PC-3 (cell line): ENCODE measurements around the gene ARFGAP1. TPM values are rescaled to one million over a fixed set of nuclear protein-coding genes. Genes with fewer than 3 reads are reported as not detected.

Experiments
- ATAC-seq: fragments of 200-7000 bp; cut with Tn5 transposase; 2 replicates; pipeline ENCODE4 v1.9.1; 2020; ENCODE audit warnings: mild to moderate bottlenecking, moderate library complexity
- BruUV-seq: library from RNA; stranded (reverse); fragments of 400-500 nt; replicated peaks from 2 replicates; lab custom pipeline; 2021; lab: Mats Ljungman, UMichigan
- CTCF ChIA-PET: fragments of 300-600 bp; sonication (Branson Sonifier 250); formaldehyde crosslinking; loops from one replicate; lab custom pipeline; 2022; ENCODE audit warnings: antibody characterized with exemption; lab: Charles Lee
- POLR2A ChIA-PET: fragments of 300-600 bp; sonication (Branson Sonifier 250); formaldehyde crosslinking; loops from one replicate; lab custom pipeline; 2022; ENCODE audit warnings: antibody characterized with exemption; ENCODE audit not compliant: unreplicated experiment; lab: Charles Lee
- DNase-seq: peaks from one replicate; pipeline ENCODE4 v3.0.0-alpha.2; 2015
- H2AFZ ChIP-seq: fragments of 300-600 bp; sonication (generic); 2 replicates; pipeline ENCODE4 v1.6.0; 2016; ENCODE audit warnings: antibody characterized with exemption, low read length
- H3F3A ChIP-seq: fragments of 300-600 bp; sonication (generic); one replicate; pipeline ENCODE4 v1.6.0; 2017; ENCODE audit warnings: antibody characterized with exemption, low read length, control low read depth, mild to moderate bottlenecking; ENCODE audit not compliant: unreplicated experiment
- H3K27ac ChIP-seq: fragments of 300-600 bp; sonication (generic); 2 replicates; pipeline ENCODE4 v1.5.1; 2016; ENCODE audit warnings: mild to moderate bottlenecking, low read length
- H3K27me3 ChIP-seq: fragments of 300-600 bp; sonication (generic); 2 replicates; pipeline ENCODE4 v1.6.1; 2016; ENCODE audit warnings: low read length, mixed read lengths
- H3K36me3 ChIP-seq: fragments of 300-600 bp; sonication (generic); 2 replicates; pipeline ENCODE4 v1.6.1; 2016; ENCODE audit warnings: low read depth, mixed run types, low read length, mixed read lengths
- H3K4me1 ChIP-seq: fragments of 300-600 bp; sonication (generic); 2 replicates; pipeline ENCODE4 v1.5.1; 2016; ENCODE audit warnings: low read length; ENCODE audit not compliant: insufficient read depth
- H3K4me2 ChIP-seq: fragments of 300-600 bp; sonication (generic); 2 replicates; pipeline ENCODE4 v1.6.0; 2016; ENCODE audit warnings: low read length
- H3K4me3 ChIP-seq: fragments of 300-600 bp; sonication (generic); 2 replicates; pipeline ENCODE4 v1.5.1; 2016; ENCODE audit warnings: mild to moderate bottlenecking, low read length, mixed read lengths
- H3K79me2 ChIP-seq: fragments of 300-600 bp; sonication (generic); 2 replicates; pipeline ENCODE4 v1.6.1; 2017; ENCODE audit warnings: low read length, mixed read lengths
- H3K9ac ChIP-seq: fragments of 300-600 bp; sonication (generic); 2 replicates; pipeline ENCODE4 v1.6.0; 2016; ENCODE audit warnings: mild to moderate bottlenecking, low read length
- H3K9me2 ChIP-seq: fragments of 300-600 bp; sonication (generic); replicated peaks from 2 replicates; pipeline ENCODE4 v1.6.1; 2016; ENCODE audit warnings: mixed run types, low read length, mixed read lengths
- H3K9me3 ChIP-seq: fragments of 300-600 bp; sonication (generic); 2 replicates; pipeline ENCODE4 v1.6.1; 2016; ENCODE audit warnings: low read length, mixed read lengths
- H4K20me1 ChIP-seq: fragments of 300-600 bp; sonication (generic); 2 replicates; pipeline ENCODE4 v1.6.1; 2016; ENCODE audit warnings: low read length, mixed read lengths
- CTCF ChIP-seq: fragments of 300-600 bp; sonication (generic); conservative IDR thresholded peaks from 2 replicates; pipeline ENCODE4 v1.5.1; 2017; ENCODE audit warnings: antibody characterized with exemption, low read depth, mild to moderate bottlenecking, low read length
- EZH2 ChIP-seq: fragments of 300-600 bp; sonication (generic); IDR thresholded peaks from one replicate; pipeline ENCODE4 v1.6.1; 2017; ENCODE audit warnings: antibody characterized with exemption, mild to moderate bottlenecking, low read length; ENCODE audit not compliant: unreplicated experiment
- EZH2phosphoT487 ChIP-seq: fragments of 300-600 bp; sonication (generic); IDR thresholded peaks from 2 replicates; pipeline ENCODE4 v1.6.1; 2018; ENCODE audit warnings: mild to moderate bottlenecking, antibody characterized with exemption, low read length, borderline replicate concordance
- intact Hi-C: fragments of 100-400 bp; cut with micrococcal nuclease; formaldehyde crosslinking; loops from 2 replicates; pipeline ENCODE4 v1.9.0; 2023
- total RNA-seq: library from RNA; depleted of rRNA; stranded (reverse); fragments of >200 nt; gene quantifications from 2 replicates; pipeline ENCODE4 v1.2.3, GENCODE V29; 2014

Gene ARFGAP1
- total RNA-seq, 1 experiment from 2014 or later, result 75.6 TPM

DNA sequence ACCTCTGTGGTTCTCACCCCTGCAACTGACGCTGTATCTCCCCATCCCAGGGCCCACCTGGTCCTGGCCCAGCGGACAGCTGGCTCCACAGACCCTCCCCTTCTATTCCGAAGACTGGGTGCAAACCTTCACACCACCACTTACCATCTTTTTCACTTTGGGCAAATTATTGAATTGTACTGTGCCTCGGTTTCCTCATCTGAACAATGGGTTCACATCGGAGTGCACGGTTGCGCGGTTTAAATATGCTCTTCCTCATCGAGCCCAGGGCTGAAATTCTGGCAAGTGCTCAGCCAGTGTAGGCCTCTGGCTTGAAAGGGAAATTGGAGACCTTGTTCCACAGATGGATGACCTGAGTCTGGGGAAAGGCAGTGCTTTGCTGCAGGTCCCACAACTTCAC, 2.9 kb upstream of the ARFGAP1 start:
- DNase-seq (no peak), ATAC-seq (no peak)
- Histone ChIP-seq H3K27me3 (no peaks in the 10 kb centered on the region), H3K4me3 (no peak overlapping the region), H3K9me3 (no peaks in the 10 kb centered on the region), H3K4me1 (peaks cover 13% of the 10 kb centered on the region; the same call in 1 of the 2 replicates), H3K4me2 (no peak overlapping the region), H4K20me1 (peaks cover 14% of the 10 kb centered on the region), H3F3A (no peaks in the 10 kb centered on the region), H3K9me2 (no peaks in the 10 kb centered on the region), H3K79me2 (peaks cover 29% of the 10 kb centered on the region), H3K36me3 (no peaks in the 10 kb centered on the region), H2AFZ (no peak overlapping the region), H3K9ac (no peak overlapping the region), H3K27ac (no peak overlapping the region)
- ChIA-PET CTCF (no interaction called here), POLR2A (interaction anchor here (0.7 kb wide), 1 partner anchor 13 kb away, joined by 3 read pairs; no protein-coding TSS in a partner anchor)
- TF ChIP-seq EZH2 (no peak), CTCF (no peak), EZH2phosphoT487 (no peak)
- intact Hi-C loops, result no loop called here
- no TSS peak for BruUV-seq

DNA sequence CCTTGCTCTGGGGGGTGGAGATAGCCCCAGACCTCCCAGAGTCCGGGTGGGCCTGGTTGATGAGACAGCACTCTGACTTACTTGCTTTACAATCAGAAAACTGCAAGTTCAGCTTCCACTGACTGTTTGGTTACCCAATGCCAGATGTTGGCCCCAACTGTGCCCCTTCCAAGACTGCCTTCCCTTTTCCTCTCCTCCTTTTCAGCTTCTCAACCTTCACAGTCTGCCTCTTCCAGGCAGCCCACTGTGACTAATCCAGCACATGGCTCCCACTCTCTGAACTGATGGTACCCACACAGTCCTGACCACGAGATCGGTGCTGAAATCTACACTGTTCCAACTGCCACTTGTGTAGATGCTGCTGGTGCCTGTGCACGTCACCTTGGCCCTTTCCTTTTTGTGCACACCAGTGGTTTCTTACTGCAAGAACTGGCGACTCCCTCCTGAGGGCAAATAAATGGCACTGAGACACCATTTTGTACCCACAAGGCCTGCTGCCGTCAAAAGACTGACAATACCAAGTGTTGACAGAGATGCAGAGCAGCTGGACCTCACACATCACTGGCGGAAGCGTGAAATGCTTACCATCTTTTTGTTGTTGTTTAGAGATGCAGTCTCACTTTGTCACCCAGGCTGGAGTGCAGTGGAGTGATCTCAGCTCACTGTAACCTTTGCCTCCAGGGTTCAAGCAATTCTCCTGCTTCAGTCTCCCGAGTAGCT, 1.8 kb upstream of the ARFGAP1 start:
- Histone ChIP-seq H3K79me2 (peaks cover 39% of the 10 kb centered on the region), H3K4me2 (no peak overlapping the region), H4K20me1 (peaks cover 23% of the 10 kb centered on the region), H3K4me1 (peaks cover 13% of the 10 kb centered on the region; the same call in 1 of the 2 replicates), H3K4me3 (no peak overlapping the region), H3K27me3 (no peaks in the 10 kb centered on the region), H3F3A (no peaks in the 10 kb centered on the region), H3K9ac (no peak overlapping the region), H3K9me3 (no peaks in the 10 kb centered on the region), H3K27ac (no peak overlapping the region), H3K9me2 (no peaks in the 10 kb centered on the region), H3K36me3 (no peaks in the 10 kb centered on the region; the same call in 1 of the 2 replicates), H2AFZ (no peak overlapping the region)
- POLR2A ChIA-PET, result interaction anchor here (0.7 kb wide), 1 partner anchor 12 kb away, joined by 3 read pairs; no protein-coding TSS in a partner anchor
- no TSS peak for BruUV-seq
- intact Hi-C loops, result no loop called here
- ATAC-seq (no peak), DNase-seq (no peak)
- TF ChIP-seq CTCF (no peak), EZH2 (no peak), EZH2phosphoT487 (no peak)
- CTCF ChIA-PET, result no interaction called here
